Right kidney (tissue), 9 donors: Measurements from ENCODE around the gene GPR4.
"Not testable (repeated sequence)": the region's sequence is repeated elsewhere in the genome, so short reads cannot be mapped to it uniquely, and the experiment has no call there.

Experiments
- DNase-seq: peaks from one replicate; pipeline ENCODE4 v3.0.0-alpha.2; 2016
- long read RNA-seq, 8 donors: transcript quantifications; one replicate each; lab custom pipeline, GENCODE V29; 2026

GPR4 gene
- long read RNA-seq, donor 1: 0 reads
- long read RNA-seq, donor 2: 0 reads
- long read RNA-seq, donor 3: 0 reads
- long read RNA-seq, donor 4, partial matches to known transcripts: 0 of 1 reads
- long read RNA-seq, donor 4, other reads (novel, unspliced or antisense): 0 of 1 reads
- long read RNA-seq, donor 5, partial matches to known transcripts: 0 of 1 reads
- long read RNA-seq, donor 5, other reads (novel, unspliced or antisense): 0 of 1 reads
- long read RNA-seq, donor 6, partial matches to known transcripts: 0 of 2 reads
- long read RNA-seq, donor 6, other reads (novel, unspliced or antisense): 0 of 2 reads
- long read RNA-seq, donor 7, transcript GPR4-201 (2 exons, 3,048 nt): major isoform, 5 of 5 reads
- long read RNA-seq, donor 7, partial matches to known transcripts: 0 of 5 reads
- long read RNA-seq, donor 7, other reads (novel, unspliced or antisense): 0 of 5 reads
- long read RNA-seq, donor 8, partial matches to known transcripts: 0 of 3 reads
- long read RNA-seq, donor 8, other reads (novel, unspliced or antisense): 0 of 3 reads

- DNase-seq: no peak
Observed at GRCh38 chr19:45601524-45602374, at the start of gene GPR4. TSS of gene GPR4 (minus strand) at chr19:45602212. CDS start at chr19:45591866, 10,346 bp downstream.

GRCh38 chr19:45650722-45651121, 48.7 kb upstream of the GPR4 start:
- no peak for DNase-seq

- no peak for DNase-seq
Observed at GRCh38 chr19:45646345-45646698, 44.3 kb upstream of the GPR4 start.

GRCh38 chr19:45645631-45646344, 43.8 kb upstream of the GPR4 start:
- peak; percentile 77 for DNase-seq

DNA sequence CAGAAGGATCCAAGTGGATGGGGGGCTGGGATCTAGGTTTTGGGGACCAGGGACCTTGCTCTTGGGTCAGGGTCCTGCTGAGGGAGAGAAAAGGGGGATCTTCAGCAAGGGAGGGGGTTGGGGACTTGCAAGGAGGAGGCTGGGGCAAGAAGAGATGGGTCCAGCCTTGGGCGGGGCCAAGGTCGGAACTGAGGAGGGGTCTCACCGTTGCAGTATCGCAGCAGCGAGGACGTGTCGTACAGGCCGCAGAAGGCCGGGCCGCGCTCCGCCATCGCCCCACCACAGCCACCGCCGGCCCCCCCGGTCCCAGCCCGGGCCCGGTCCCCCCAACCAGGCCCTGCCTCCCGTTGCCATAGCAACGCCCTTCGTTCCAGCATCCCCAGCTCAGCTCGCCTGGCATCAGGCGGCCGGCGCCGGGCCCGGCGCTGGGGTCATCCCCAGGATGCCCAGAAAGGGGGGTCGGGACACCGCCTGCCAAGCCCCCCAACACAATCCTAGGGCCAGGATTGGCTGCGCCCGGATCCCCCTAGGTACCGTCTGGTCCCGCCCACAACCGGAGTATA, 43.1 kb upstream of the GPR4 start:
- no peak for DNase-seq

DNA sequence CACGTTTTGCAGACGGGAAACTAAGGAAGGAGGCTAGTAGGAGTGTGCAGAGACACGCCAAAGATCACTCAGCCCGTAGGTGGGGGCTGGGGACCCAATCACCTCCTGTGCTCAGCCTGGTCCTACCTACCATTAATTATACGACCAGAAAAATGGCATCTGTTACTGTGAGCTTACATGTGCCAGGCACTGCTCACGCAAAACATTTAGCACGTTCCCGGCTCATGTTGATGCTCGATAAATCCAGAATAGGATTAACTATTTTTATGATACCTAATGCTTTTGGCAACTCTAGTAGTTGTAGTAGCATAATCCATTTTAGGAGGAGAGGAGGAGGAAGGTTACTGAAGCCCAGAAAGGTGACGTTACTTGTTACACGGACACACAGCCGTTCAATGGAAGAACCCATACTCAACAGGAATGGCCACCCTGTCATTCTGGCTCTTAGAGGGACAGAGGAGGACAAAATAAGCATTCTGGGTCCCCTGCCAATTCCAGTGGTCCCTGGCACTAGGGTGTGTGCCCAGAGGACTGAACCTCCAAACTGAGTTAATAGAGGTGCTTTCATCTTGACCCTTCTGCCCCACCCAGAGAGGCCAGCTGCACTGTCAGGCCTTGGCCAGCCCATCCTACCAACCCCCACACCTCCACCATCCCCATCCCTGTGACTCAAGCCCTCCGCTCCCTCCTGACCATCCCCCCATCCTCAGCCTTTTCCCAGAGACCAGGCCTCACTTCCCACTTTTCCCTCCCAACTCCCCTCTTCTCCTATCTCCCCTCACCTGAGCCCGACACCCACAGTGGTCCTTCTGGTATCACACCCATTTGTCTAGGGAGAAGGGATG, 42.1 kb upstream of the GPR4 start:
- no peak for DNase-seq

DNA sequence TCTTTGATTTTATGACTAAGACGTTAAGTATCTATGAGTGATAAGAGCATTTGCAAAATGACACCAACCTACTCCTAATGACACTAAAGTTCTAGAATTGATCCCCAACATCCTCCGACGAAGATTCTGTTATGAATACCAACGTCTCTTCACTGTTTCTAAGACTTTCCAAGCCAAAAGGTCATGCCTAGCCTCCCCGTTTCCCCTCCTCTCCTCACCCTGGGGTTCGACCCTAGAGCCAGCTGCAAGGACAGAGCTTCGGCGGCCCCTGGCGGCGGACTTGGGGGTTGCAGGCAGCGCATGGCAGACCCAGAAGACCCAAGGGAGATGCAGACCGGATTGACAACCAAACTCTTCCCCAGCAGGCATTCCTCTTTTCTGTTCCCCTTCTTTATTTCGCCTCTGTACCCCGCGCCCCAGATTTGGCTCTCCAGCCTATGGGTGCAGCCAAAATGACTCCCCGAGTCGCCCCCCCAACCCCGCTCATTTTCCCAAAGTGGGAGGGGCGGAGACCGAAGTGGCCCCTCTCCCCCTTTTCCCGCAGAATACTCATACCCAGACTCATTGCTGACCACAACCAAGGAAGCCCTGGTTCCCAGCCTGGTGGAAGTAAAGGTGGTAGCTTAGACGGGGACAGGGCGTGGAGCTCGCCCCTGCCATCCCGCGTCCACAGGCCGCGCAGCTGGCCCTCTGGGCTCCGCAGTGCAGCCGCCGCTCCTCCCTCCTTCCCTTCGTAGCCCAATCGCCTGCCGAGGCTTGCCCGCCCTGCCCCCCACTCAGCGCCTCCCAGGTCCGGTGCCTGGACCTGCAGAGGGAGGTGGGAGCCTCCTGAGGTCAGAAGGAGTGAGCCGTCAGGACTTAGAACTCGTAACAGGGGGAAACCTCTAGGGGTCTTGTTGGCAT, 41.3 kb upstream of the GPR4 start:
- peak; percentile 79 for DNase-seq

DNA sequence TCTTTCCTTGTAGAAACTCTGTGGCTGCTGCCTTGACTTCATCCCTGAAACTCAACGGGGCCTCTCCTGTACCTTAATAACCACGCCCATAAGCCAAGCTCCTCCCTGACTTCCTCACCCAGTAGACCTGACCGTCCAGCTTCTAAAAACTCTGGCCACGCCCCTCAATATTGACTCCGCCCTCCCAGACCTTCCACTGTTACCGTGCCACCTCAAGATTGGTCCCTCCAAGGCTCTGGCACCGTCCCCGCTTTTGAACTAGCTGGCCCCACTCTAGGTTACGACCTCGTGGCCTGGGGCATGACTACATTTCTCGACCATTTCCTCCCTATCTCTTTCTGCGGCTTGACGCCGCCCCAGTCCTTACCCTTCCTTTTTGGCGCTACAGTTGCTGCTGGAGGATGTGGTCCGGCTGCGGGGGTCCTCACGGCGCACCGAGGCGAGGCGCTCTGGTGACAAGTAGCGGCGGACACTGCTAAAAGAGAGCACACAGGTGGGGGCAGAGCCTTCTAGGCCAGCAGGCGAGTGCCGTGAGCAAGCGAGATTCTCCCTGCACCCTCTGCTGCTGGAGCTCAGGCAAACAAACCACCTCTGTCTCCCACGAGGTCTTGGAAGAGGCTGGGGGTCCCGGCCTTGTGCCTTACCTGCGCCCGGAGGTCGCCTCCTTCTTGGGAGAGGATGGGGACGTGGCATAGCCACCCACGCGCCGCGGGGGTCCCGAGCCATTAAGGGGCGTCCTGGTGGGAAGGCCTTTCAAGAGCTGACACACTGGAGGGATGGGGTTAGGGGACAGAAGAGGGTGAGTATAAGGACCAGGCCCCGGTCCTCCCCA, 39.5 kb upstream of the GPR4 start:
- peak; percentile 84 for DNase-seq

- DNase-seq: no peak
Observed at GRCh38 chr19:45640849-45641273, 38.8 kb upstream of the GPR4 start.

- DNase-seq: peak; percentile 68
Observed at GRCh38 chr19:45638930-45639729, 37.1 kb upstream of the GPR4 start, which contains the start of gene EML2. TSS of gene EML2 (minus strand) at chr19:45639397. CDS start at chr19:45639376, 21 bp downstream.

DNA sequence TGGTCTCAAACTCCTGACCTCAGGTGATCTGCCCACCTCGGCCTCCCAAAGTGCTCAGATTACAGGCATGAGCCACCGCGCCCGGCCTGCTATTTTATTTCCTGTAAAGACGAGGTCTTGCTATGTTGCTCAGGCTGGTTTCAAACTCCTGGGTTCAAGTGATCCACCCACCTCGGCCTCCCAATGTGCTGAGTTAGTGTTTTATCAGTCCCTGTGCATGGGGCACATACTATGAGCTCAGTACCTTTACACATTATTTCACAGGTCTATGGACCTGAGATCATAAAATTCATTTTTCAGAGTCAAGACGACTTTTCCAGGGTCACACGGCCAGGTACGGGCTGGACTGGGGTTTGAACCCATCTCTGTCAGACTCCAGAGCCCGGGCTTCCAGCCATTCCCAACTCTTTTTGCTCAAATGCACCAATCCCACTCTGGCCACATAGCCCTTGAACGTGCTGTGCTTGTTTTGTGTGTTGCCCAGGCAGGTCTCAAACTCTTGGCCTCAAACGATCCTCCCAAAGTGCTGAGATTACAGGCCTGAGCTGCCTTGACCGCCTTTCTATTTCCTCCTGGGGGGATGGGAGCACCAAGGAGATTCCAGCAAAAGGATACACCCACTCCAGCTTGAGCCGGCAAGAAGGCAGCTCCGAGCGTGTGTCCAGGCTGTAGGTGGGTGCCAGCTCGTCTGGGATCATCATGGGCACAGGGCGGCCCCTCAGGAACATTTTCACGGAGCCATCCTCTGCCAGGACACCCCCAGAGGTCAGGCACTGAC, 36.1 kb upstream of the GPR4 start:
- no peak for DNase-seq

GRCh38 chr19:45636902-45637301, 34.9 kb upstream of the GPR4 start:
- no peak for DNase-seq

DNA sequence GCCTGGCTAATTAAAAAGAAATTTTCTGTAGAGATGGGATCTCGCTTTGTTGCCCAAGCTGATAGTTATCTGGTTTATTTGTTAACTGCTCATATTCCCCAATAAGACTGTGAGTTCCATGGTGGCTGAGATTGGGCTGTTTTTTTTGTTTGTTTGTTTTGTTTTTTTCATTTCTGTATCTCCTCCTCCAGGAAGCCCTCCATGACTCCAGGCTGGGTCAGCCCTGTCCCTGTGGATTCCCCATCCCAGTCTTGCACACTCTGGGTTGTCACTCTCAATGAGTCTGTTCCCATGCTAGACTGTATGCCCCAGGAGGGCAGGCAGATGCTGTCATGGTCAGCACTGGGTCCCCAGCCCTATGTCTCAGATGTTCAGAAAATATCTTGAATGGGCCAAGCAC, 34.3 kb upstream of the GPR4 start:
- DNase-seq: no peak

DNA sequence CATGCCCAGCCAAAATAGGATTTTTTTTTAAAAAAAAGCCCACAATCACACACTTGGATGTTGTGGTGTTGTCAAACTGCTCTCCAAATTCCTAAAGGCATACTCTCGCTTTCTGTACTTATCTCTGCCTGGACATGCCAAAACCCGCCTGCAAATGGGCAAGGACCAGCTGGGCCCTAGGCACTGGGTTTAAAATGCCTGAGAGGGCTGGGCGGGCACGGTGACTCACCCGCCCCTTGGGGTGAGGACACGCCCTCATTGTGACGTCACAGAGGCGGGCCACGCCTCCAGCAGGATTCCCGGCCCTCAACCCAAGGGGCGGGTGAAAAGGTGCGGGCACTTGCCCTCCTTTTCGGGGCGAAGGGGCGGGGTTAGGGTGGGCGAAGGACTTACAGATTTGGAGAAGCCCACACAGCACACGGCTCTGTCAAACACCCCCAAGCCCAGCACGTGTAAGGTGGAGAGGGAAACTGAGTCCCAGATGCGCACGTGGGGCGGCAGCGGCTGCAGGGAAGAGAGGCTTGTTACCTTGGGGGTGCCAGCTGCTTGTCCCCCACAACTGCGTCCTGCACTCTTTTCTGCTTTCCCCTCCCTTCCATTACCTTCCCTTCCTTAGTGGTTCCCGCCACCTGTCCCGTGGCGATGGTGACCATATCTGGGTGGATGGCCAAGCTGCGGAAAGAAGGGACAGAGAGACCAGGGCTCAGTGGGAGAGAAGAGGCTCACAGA, 30.6 kb upstream of the GPR4 start:
- DNase-seq: peak; percentile 56

GRCh38 chr19:45630463-45630862, 28.5 kb upstream of the GPR4 start:
- DNase-seq: no peak

- DNase-seq: no peak
Observed at GRCh38 chr19:45629704-45630103, 27.7 kb upstream of the GPR4 start.

- DNase-seq: not testable (repeated sequence)
Observed at GRCh38 chr19:45628219-45628618, 26.2 kb upstream of the GPR4 start.
